Small intestine (tissue), 7 donors: ENCODE measurements around the gene SPDEF. TPM values are rescaled to one million over a fixed set of nuclear protein-coding genes. Genes with fewer than 3 reads are reported as not detected.

Experiments
- DNase-seq, 2 donors: peaks; one replicate each; pipeline versions ENCODE4 v3.0.0 to v3.0.0-alpha.2; 2013
- FAIRE-seq: peaks from 2 replicates; lab custom pipeline; 2012; peaks lifted over from hg19 to GRCh38; lab: Jason Lieb, UNC
- H3K27ac ChIP-seq, 3 donors: one replicate each; pipeline ENCODE4 v1.5.1; 2013; ENCODE audit warnings: low read length in 2 of 3, mild to moderate bottlenecking in 2 of 3, control low read depth in 1 of 3, inconsistent platforms in 1 of 3, low read depth in 1 of 3, moderate library complexity in 1 of 3
- H3K27me3 ChIP-seq, 3 donors: one replicate each; pipeline ENCODE4 v1.6.1; 2013; ENCODE audit warnings: low read length in 3 of 3, inconsistent platforms in 1 of 3; ENCODE audit not compliant: control insufficient read depth in 3 of 3, insufficient read depth in 3 of 3
- H3K36me3 ChIP-seq, 3 donors: one replicate each; pipeline ENCODE4 v1.6.1; 2013; ENCODE audit warnings: low read length in 3 of 3, inconsistent platforms in 1 of 3, low read depth in 1 of 3, mild to moderate bottlenecking in 1 of 3, moderate library complexity in 1 of 3; ENCODE audit not compliant: control insufficient read depth in 3 of 3, insufficient read depth in 2 of 3
- H3K4me1 ChIP-seq, 3 donors: one replicate each; pipeline ENCODE4 v1.6.1; 2013; ENCODE audit warnings: low read length in 2 of 3, inconsistent platforms in 1 of 3, low read depth in 1 of 3, mild to moderate bottlenecking in 1 of 3, moderate library complexity in 1 of 3; ENCODE audit not compliant: control insufficient read depth in 3 of 3, insufficient read depth in 2 of 3
- H3K4me3 ChIP-seq, 3 donors: one replicate each; pipeline ENCODE4 v1.5.1; 2013; ENCODE audit warnings: low read length in 3 of 3, control low read depth in 1 of 3, inconsistent platforms in 1 of 3, low read depth in 1 of 3, mild to moderate bottlenecking in 1 of 3, moderate library complexity in 1 of 3
- H3K9me3 ChIP-seq, 2 donors: one replicate each; pipeline ENCODE4 v1.6.1; 2013; ENCODE audit warnings: low read depth in 1 of 2, low read length in 1 of 2; ENCODE audit not compliant: control insufficient read depth in 2 of 2, insufficient read depth in 1 of 2
- WGBS, 3 donors: extraction: QIAGEN DNeasy Blood & Tissue Kit; methylation state at CpG; one replicate each; pipeline ENCODE4 v1.1.7; 2013; 5-methylcytosine and 5-hydroxymethylcytosine counted together
- polyA plus RNA-seq, 4 donors: library from polyadenylated mRNA; stranded (reverse) in 3 of 4; unstranded in 1 of 4; fragments of 200-250 nt in 3 of 4; fragments of 120-200 nt in 1 of 4; gene quantifications; one replicate each; pipeline versions ENCODE4 v1.2.1 to v1.2.3, GENCODE V29; 2013
- donor health status: healthy with polysubstance abuse.
- donor health status: control.
- donor health status: control.
- donor health status: Bipolar disorder and iron deficiency.
- donor health status: healthy.

The SPDEF gene
- polyA plus RNA-seq, 4 donors, result 10.9 to 20.6 (median 16.7) TPM

DNA sequence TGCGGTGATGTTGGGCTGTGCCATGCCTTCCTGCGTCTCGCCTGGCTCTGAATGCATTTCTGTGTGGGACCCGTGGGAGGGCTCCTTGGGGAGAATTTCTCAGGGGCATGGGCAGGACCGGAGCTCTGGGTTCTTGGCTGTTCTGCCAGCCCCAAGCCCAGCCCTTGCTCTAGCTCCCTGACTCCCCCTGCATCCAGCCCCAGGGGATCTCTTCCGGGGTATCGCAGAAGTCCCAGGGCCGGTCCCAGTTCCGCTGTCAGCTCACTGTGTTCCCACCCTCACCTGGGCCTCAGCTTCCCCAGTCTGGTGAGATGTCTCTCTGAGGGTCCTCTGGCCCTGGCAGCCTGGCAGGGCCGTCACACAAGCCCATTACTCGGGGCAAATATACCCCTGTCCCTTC is 20.5 kb downstream of the SPDEF start:
- no peak for DNase-seq
- no peaks in the 10 kb centered on the region for H3K36me3 ChIP-seq
- H3K27me3 ChIP-seq, result no peaks in the 10 kb centered on the region
- H3K27ac ChIP-seq, result no peak overlapping the region
- no peak overlapping the region for H3K4me3 ChIP-seq
- 88 to 91% (median 88%) methylated on average over 11 of the region's 11 CpGs for WGBS, 3 donors
- no peaks in the 10 kb centered on the region for H3K9me3 ChIP-seq
- no peak for FAIRE-seq
- peaks cover 0 to 9% (median 0%) of the 10 kb centered on the region in 3 donors for H3K4me1 ChIP-seq

DNA sequence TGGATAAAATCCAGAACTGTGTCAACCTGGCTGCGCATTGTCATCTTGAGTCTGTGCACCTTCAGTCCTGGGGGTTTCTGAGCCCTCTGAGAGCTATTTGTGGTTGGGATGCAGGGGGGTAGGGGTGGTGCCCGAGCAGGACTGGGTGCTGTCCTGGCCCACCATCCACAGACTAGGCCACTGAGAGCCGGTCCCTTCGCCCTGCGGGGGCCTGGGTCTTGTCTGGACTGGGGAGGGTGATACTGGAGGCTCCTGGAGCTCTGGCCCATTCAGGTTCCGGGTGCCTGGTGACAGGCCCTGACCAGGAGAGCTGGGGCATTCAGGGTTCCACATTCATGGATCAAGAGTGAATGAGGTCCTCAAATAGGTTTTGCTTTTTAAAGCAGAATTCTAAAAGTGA is 20.9 kb downstream of the SPDEF start:
- FAIRE-seq (no peak), DNase-seq (no peak)
- H3K27me3 ChIP-seq, result no peaks in the 10 kb centered on the region
- H3K4me3 ChIP-seq, result no peak overlapping the region
- no peaks in the 10 kb centered on the region for H3K9me3 ChIP-seq
- WGBS, 3 donors, result 91 to 97% (median 95%) methylated on average over 6 of the region's 6 CpGs
- H3K36me3 ChIP-seq, result no peaks in the 10 kb centered on the region
- peaks cover 0 to 9% (median 0%) of the 10 kb centered on the region in 3 donors for H3K4me1 ChIP-seq
- no peak overlapping the region for H3K27ac ChIP-seq

- H3K4me1 ChIP-seq, result peaks cover 0 to 9% (median 0%) of the 10 kb centered on the region in 3 donors
- 71 to 84% (median 79%) methylated on average over 14 to 16 of the region's 16 CpGs for WGBS, 3 donors
- H3K4me3 ChIP-seq, result no peak overlapping the region
- H3K9me3 ChIP-seq, result no peaks in the 10 kb centered on the region
- no peak for DNase-seq
- FAIRE-seq, result no peak
- H3K36me3 ChIP-seq, result no peaks in the 10 kb centered on the region
- no peaks in the 10 kb centered on the region for H3K27me3 ChIP-seq
- H3K27ac ChIP-seq, result no peak overlapping the region
Measured at GRCh38 chr6:34534656-34535055, 21.5 kb downstream of the SPDEF start.

DNA sequence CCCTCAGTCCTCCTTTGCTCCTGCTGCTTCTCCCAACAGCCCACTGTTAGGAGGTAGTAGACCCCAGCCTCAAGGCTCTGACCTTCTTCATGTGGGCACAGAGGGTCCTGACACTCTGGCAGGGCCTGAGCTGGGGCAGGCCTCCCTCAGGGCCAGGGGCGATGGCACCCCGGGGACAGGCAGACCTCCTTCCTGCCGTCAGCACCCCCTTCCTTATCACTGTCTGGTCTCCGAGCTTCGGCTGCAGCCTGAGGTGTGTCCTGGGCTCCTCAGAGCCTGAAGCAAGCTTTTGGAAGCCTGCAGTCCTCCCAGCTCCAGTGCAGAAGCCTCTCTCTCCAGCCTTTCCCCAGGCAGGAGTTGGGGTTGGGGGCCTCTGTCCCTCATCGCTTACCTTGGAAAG is 22.0 kb downstream of the SPDEF start:
- DNase-seq (no peak), FAIRE-seq (no peak)
- Histone ChIP-seq H3K36me3 (no peaks in the 10 kb centered on the region), H3K4me1 (peaks cover 0 to 9% (median 0%) of the 10 kb centered on the region in 3 donors), H3K9me3 (no peaks in the 10 kb centered on the region), H3K4me3 (no peak overlapping the region), H3K27me3 (no peaks in the 10 kb centered on the region), H3K27ac (no peak overlapping the region)
- 59 to 79% (median 63%) methylated on average over 6 of the region's 6 CpGs for WGBS, 3 donors

DNA sequence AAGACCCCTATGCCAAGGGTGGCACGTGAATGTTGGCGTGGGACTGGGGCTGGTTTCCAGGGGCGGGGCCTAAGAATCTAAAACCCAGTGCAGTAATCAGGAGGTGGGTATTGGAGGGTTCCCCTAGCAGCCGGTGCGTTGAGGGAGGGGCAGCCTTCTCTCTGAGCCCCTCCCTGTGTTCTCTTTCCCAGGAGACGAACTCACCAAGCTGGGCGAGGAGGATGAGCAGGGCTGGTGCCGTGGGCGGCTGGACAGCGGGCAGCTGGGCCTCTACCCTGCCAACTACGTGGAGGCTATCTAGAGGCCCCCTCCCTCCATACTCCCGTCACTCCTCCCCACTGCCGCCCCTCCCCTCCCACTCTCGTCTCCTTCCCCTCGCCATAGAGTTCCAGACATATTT is 23.9 kb downstream of the SPDEF start:
- peak overlapping the region in 1 of 3 donors; percentile 15 for H3K4me3 ChIP-seq
- WGBS, 3 donors, result 87 to 89% (median 88%) methylated on average over 15 of the region's 15 CpGs
- FAIRE-seq (no peak), DNase-seq (no peak)
- no peaks in the 10 kb centered on the region for H3K9me3 ChIP-seq
- no peaks in the 10 kb centered on the region for H3K27me3 ChIP-seq
- peaks cover 0 to 13% (median 0%) of the 10 kb centered on the region in 3 donors for H3K4me1 ChIP-seq
- no peaks in the 10 kb centered on the region for H3K36me3 ChIP-seq
- H3K27ac ChIP-seq, result no peak overlapping the region

GRCh38 chr6:34531580-34532201 is 24.4 kb downstream of the SPDEF start:
- H3K27ac ChIP-seq, result no peak overlapping the region
- 91 to 94% (median 92%) methylated on average over 29 of the region's 29 CpGs for WGBS, 3 donors
- no peaks in the 10 kb centered on the region for H3K9me3 ChIP-seq
- H3K4me3 ChIP-seq, result peak overlapping the region in 1 of 3 donors; percentile 17
- no peaks in the 10 kb centered on the region for H3K27me3 ChIP-seq
- DNase-seq (peak in 1 of 2 donors; percentile 43), FAIRE-seq (no peak)
- H3K36me3 ChIP-seq, result no peaks in the 10 kb centered on the region
- peaks cover 0 to 13% (median 0%) of the 10 kb centered on the region in 3 donors for H3K4me1 ChIP-seq

GRCh38 chr6:34530753-34531365 is 25.3 kb downstream of the SPDEF start:
- Histone ChIP-seq H3K4me3 (no peak overlapping the region), H3K4me1 (peaks cover 0 to 11% (median 0%) of the 10 kb centered on the region in 3 donors), H3K27me3 (no peaks in the 10 kb centered on the region), H3K27ac (no peak overlapping the region), H3K36me3 (no peaks in the 10 kb centered on the region), H3K9me3 (no peaks in the 10 kb centered on the region)
- WGBS, 3 donors, result 91 to 93% (median 91%) methylated on average over 18 of the region's 18 CpGs
- no peak for DNase-seq
- FAIRE-seq, result no peak

DNA sequence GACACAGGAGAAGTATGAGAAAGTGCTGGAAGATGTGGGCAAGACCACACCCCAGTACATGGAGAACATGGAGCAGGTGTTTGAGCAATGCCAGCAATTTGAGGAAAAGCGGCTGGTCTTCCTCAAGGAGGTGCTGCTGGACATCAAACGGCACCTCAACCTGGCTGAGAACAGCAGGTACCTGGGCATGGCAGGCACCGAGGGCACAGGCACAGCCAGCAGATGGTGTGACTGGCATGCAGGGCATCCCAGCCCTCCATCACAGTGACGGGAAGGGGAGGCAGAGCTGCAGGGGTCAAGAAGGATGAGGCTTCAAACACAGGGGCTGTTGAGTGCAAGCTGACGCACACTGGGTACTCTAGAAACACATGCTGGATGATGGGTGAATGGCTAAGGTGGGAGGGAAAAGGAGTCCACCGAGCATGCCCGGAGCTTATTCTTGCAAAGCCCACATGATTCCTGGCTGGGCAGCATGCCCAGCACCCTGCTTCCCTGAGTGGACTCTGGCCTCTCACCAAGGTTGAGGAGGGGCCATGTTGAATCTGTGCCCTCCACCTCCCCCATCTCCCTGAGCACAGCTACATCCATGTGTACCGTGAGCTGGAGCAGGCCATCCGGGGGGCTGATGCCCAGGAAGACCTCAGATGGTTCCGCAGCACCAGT is 26.3 kb downstream of the SPDEF start:
- WGBS, 3 donors, result 15 to 56% (median 37%) methylated on average over 9 to 10 of the region's 10 CpGs
- peaks cover 0 to 11% (median 0%) of the 10 kb centered on the region in 3 donors for H3K4me1 ChIP-seq
- H3K27ac ChIP-seq, result no peak overlapping the region
- no peaks in the 10 kb centered on the region for H3K27me3 ChIP-seq
- no peaks in the 10 kb centered on the region for H3K9me3 ChIP-seq
- DNase-seq (peak in 1 of 2 donors; percentile 57), FAIRE-seq (no peak)
- no peak overlapping the region for H3K4me3 ChIP-seq
- no peaks in the 10 kb centered on the region for H3K36me3 ChIP-seq
